Prostate gland (tissue), 2 donors: Measurements from ENCODE around the gene THAP6. TPM values are rescaled to one million over a fixed set of nuclear protein-coding genes. Genes with fewer than 3 reads are reported as not detected.
"Not testable (repeated sequence)": the region's sequence is repeated elsewhere in the genome, so short reads cannot be mapped to it uniquely, and the experiment has no call there.

Source experiments
- DNase-seq: peaks from one replicate; pipeline ENCODE4 v3.0.0-alpha.2; 2019; ENCODE audit warnings: low spot score
- H3K27ac ChIP-seq, 2 donors: fragments of 200-600 bp; sonication (generic); 2 replicates each; pipeline ENCODE4 v1.5.1; 2017 to 2019
- H3K27me3 ChIP-seq: fragments of 200-600 bp; sonication (generic); replicated peaks from 2 replicates; pipeline ENCODE4 v1.5.1; 2019; ENCODE audit not compliant: insufficient read depth
- H3K36me3 ChIP-seq, 2 donors: fragments of 200-600 bp; sonication (generic); 1 replicate in 1 of 2; 2 replicates in 1 of 2; pipeline versions ENCODE4 v1.5.1 to v1.8.1; 2017 to 2019
- H3K4me1 ChIP-seq: fragments of 200-600 bp; sonication (generic); replicated peaks from 2 replicates; pipeline ENCODE4 v1.5.1; 2019
- H3K4me3 ChIP-seq, 2 donors: fragments of 200-600 bp; sonication (generic); 2 replicates each; pipeline ENCODE4 v1.5.1; 2017 to 2019
- H3K9me3 ChIP-seq: fragments of 200-600 bp; sonication (generic); 2 replicates; pipeline ENCODE4 v1.5.1; 2017
- CTCF ChIP-seq, 4 experiments: fragments of 200-600 bp in 2 of 4; fragments of 450-650 bp in 2 of 4; sonication (generic) in 2 of 4; IDR thresholded peaks; 1 replicate in 3 of 4; 2 replicates in 1 of 4; pipeline ENCODE4 v1.5.1; 2016 to 2019; ENCODE audit warnings: antibody characterized with exemption in 4 of 4, mild to moderate bottlenecking in 2 of 4, moderate library complexity in 2 of 4
- POLR2A ChIP-seq: fragments of 450-650 bp; IDR thresholded peaks from one replicate; pipeline ENCODE4 v1.6.1; 2016; ENCODE audit warnings: antibody characterized with exemption, mild to moderate bottlenecking
- POLR2AphosphoS5 ChIP-seq: sonication (generic); formaldehyde crosslinking; IDR thresholded peaks from one replicate; pipeline ENCODE4 v1.6.1; 2017; ENCODE audit warnings: antibody characterized with exemption
- WGBS: methylation state at CpG from one replicate; pipeline ENCODE4 v1.1.5; 2018; 5-methylcytosine and 5-hydroxymethylcytosine counted together
- intact Hi-C: fragments of 100-400 bp; cut with DNase I; formaldehyde crosslinking; loops from one replicate; pipeline ENCODE4 v1.14.2; 2022
- total RNA-seq, 2 donors: library from RNA; depleted of rRNA; stranded (reverse); fragments of >200 nt; gene quantifications; one replicate each; pipeline ENCODE4 v1.1.0, GENCODE V29; 2016

THAP6 gene
- total RNA-seq, 2 donors from 2014 or later: 20.7 to 24.1 TPM

GRCh38 chr4:75516144-75516543 is 1.9 kb downstream of the THAP6 start:
- TF ChIP-seq POLR2AphosphoS5 (no peak), CTCF (IDR thresholded peaks at IDR 0.05) (no peak), POLR2A (no peak)
- Histone ChIP-seq H3K27ac (no peak overlapping the region), H3K4me3 (no peak overlapping the region), H3K27me3 (no peaks in the 10 kb centered on the region), H3K4me1 (no peaks in the 10 kb centered on the region), H3K36me3 (no peaks in the 10 kb centered on the region), H3K9me3 (no peaks in the 10 kb centered on the region)
- WGBS: 86% methylated on average over 1 of the region's 1 CpG
- no peak for DNase-seq
- intact Hi-C loops: no loop called here

- H3K4me1 ChIP-seq, H3K9me3 ChIP-seq, intact Hi-C loops, H3K36me3 ChIP-seq, H3K27ac ChIP-seq, H3K27me3 ChIP-seq, DNase-seq, H3K4me3 ChIP-seq: not testable (repeated sequence)
- WGBS: 98% methylated on average over 5 of the region's 7 CpGs
Observed at GRCh38 chr4:75519452-75519851, 5.2 kb downstream of the THAP6 start.

- Histone ChIP-seq H3K27me3 (no peaks in the 10 kb centered on the region), H3K27ac (no peak overlapping the region), H3K4me3 (no peak overlapping the region), H3K4me1 (no peaks in the 10 kb centered on the region), H3K9me3 (no peaks in the 10 kb centered on the region), H3K36me3 (peaks cover 0 to 5% of the 10 kb centered on the region in 2 donors)
- intact Hi-C loops: no loop called here
- TF ChIP-seq POLR2AphosphoS5: no peak
- TF ChIP-seq CTCF (IDR thresholded peaks at IDR 0.05): no peak
- no peak for TF ChIP-seq POLR2A
- DNase-seq: no peak
- WGBS: 85% methylated on average over 1 of the region's 1 CpG
Observed at GRCh38 chr4:75525086-75525485, 10.8 kb downstream of the THAP6 start.

- no peak overlapping the region for H3K4me3 ChIP-seq
- no peaks in the 10 kb centered on the region for H3K4me1 ChIP-seq
- DNase-seq: no peak
- intact Hi-C loops: no loop called here
- TF ChIP-seq POLR2A (no peak), CTCF (IDR thresholded peaks at IDR 0.05) (no peak), POLR2AphosphoS5 (no peak)
- no peaks in the 10 kb centered on the region for H3K27me3 ChIP-seq
- H3K36me3 ChIP-seq: peaks cover 0 to 5% of the 10 kb centered on the region in 2 donors
- 92% methylated on average over 1 of the region's 1 CpG for WGBS
- H3K9me3 ChIP-seq: no peaks in the 10 kb centered on the region
- no peak overlapping the region for H3K27ac ChIP-seq
Observed at GRCh38 chr4:75525910-75526309, 11.6 kb downstream of the THAP6 start.

GRCh38 chr4:75527482-75527881 is 13.2 kb downstream of the THAP6 start:
- intact Hi-C loops: no loop called here
- Histone ChIP-seq H3K9me3 (no peaks in the 10 kb centered on the region), H3K36me3 (peaks cover 0 to 5% of the 10 kb centered on the region in 2 donors)

More at GRCh38 chr4:75527482-75527881, 13.2 kb downstream of the THAP6 start:
- Histone ChIP-seq H3K27ac (no peak overlapping the region), H3K4me1 (no peaks in the 10 kb centered on the region), H3K4me3 (no peak overlapping the region), H3K27me3 (no peaks in the 10 kb centered on the region)
- no peak for DNase-seq
- TF ChIP-seq POLR2A (no peak), POLR2AphosphoS5 (no peak), CTCF (IDR thresholded peaks at IDR 0.05) (no peak)
